IMR-90 (cell line): ENCODE data around the gene ANKRD52. TPM values are rescaled to one million over a fixed set of nuclear protein-coding genes. Genes with fewer than 3 reads are reported as not detected.

Experiments used
- ATAC-seq: fragments of 200-7000 bp; cut with Tn5 transposase; 2 replicates; pipeline ENCODE4 v1.9.1; 2020; ENCODE audit warnings: low read depth, mild to moderate bottlenecking, moderate library complexity
- BruUV-seq: library from RNA; stranded (reverse); fragments of 400-500 nt; replicated peaks from 2 replicates; lab custom pipeline; 2021; lab: Mats Ljungman, UMichigan
- CTCF ChIA-PET: fragments of 300-600 bp; formaldehyde crosslinking; extraction: SDS; loops from one replicate; lab custom pipeline; 2021; ENCODE audit warnings: antibody characterized with exemption; lab: Yijun Ruan, JAX
- POLR2A ChIA-PET: fragments of 300-600 bp; sonication (Branson Sonifier 250); formaldehyde crosslinking; loops from one replicate; lab custom pipeline; 2022; ENCODE audit warnings: antibody characterized with exemption; ENCODE audit not compliant: unreplicated experiment; lab: Charles Lee
- DNase-seq: peaks from one replicate; pipeline ENCODE4 v3.0.0; 2013
- H2AFZ ChIP-seq: replicated peaks from 2 replicates; pipeline ENCODE3; 2013; ENCODE audit warnings: low read length, mild to moderate bottlenecking; ENCODE audit not compliant: poor library complexity
- H2AK5ac ChIP-seq: 2 replicates; pipeline ENCODE4 v1.6.1; 2013; ENCODE audit warnings: low read depth, low read length, inconsistent platforms
- H2AK9ac ChIP-seq: replicated peaks from 2 replicates; pipeline ENCODE3; 2013; ENCODE audit warnings: mild to moderate bottlenecking, low read depth, low read length, moderate library complexity; ENCODE audit not compliant: poor library complexity
- H2BK120ac ChIP-seq: 2 replicates; pipeline ENCODE4 v1.6.1; 2013; ENCODE audit warnings: low read depth, low read length, inconsistent platforms
- H2BK15ac ChIP-seq: 3 replicates; pipeline ENCODE4 v1.6.1; 2013; ENCODE audit warnings: low read depth, low read length, inconsistent platforms
- H2BK20ac ChIP-seq: 2 replicates; pipeline ENCODE4 v1.6.1; 2013; ENCODE audit warnings: low read depth, mild to moderate bottlenecking, inconsistent platforms, low read length, moderate library complexity
- H2BK5ac ChIP-seq: 2 replicates; pipeline ENCODE4 v1.6.1; 2013; ENCODE audit warnings: mild to moderate bottlenecking, low read depth, low read length, inconsistent platforms; ENCODE audit not compliant: poor library complexity, severe bottlenecking
- H3K14ac ChIP-seq: replicated peaks from 2 replicates; pipeline ENCODE4 v1.6.1; 2013; ENCODE audit warnings: low read depth, low read length, inconsistent platforms
- H3K18ac ChIP-seq: 2 replicates; pipeline ENCODE4 v1.6.1; 2013; ENCODE audit warnings: low read depth, low read length, control low read depth
- H3K23ac ChIP-seq: 2 replicates; pipeline ENCODE4 v1.6.1; 2013; ENCODE audit warnings: low read depth, low read length, inconsistent platforms
- H3K27ac ChIP-seq: 2 replicates; pipeline ENCODE4 v1.5.1; 2013; ENCODE audit warnings: mild to moderate bottlenecking, control low read depth, low read length; ENCODE audit not compliant: insufficient read depth
- H3K27me3 ChIP-seq: 2 replicates; pipeline ENCODE4 v1.6.1; 2013; ENCODE audit warnings: low read length; ENCODE audit not compliant: control insufficient read depth, insufficient read depth
- H3K36me3 ChIP-seq: 2 replicates; pipeline ENCODE4 v1.6.1; 2013; ENCODE audit warnings: low read length, mixed read lengths; ENCODE audit not compliant: control insufficient read depth, insufficient read depth
- H3K4ac ChIP-seq: 2 replicates; pipeline ENCODE4 v1.6.1; 2013; ENCODE audit warnings: low read depth, low read length, inconsistent platforms
- H3K4me1 ChIP-seq: 2 replicates; pipeline ENCODE4 v1.6.1; 2013; ENCODE audit warnings: low read length, mixed read lengths; ENCODE audit not compliant: control insufficient read depth, insufficient read depth
- H3K4me2 ChIP-seq: 2 replicates; pipeline ENCODE4 v1.6.1; 2013; ENCODE audit warnings: low read depth, mild to moderate bottlenecking, control low read depth, low read length, moderate library complexity
- H3K4me3 ChIP-seq: 2 replicates; pipeline ENCODE4 v1.5.1; 2013; ENCODE audit warnings: low read depth, mild to moderate bottlenecking, control low read depth, low read length, moderate library complexity; ENCODE audit not compliant: insufficient read depth
- H3K56ac ChIP-seq: 2 replicates; pipeline ENCODE4 v1.6.1; 2013; ENCODE audit warnings: low read length, inconsistent platforms; ENCODE audit not compliant: insufficient read depth; ENCODE audit errors: extremely low read depth
- H3K79me1 ChIP-seq, 2 experiments: 2 replicates each; pipeline ENCODE4 v1.6.1; 2013; ENCODE audit warnings: low read length in 2 of 2, inconsistent platforms in 1 of 2, low read depth in 1 of 2
- H3K9ac ChIP-seq: 2 replicates; pipeline ENCODE4 v1.6.1; 2013; ENCODE audit warnings: low read depth, low read length, control low read depth
- H3K9me1 ChIP-seq: 2 replicates; pipeline ENCODE4 v1.6.1; 2013; ENCODE audit warnings: low read length, inconsistent platforms; ENCODE audit not compliant: insufficient read depth
- H3K9me3 ChIP-seq: 2 replicates; pipeline ENCODE4 v1.6.1; 2013; ENCODE audit warnings: low read length; ENCODE audit not compliant: control insufficient read depth, insufficient read depth
- H4K20me1 ChIP-seq: 2 replicates; pipeline ENCODE4 v1.6.1; 2013; ENCODE audit warnings: low read length, inconsistent platforms; ENCODE audit not compliant: insufficient read depth
- H4K5ac ChIP-seq: 2 replicates; pipeline ENCODE4 v1.6.1; 2013; ENCODE audit warnings: mild to moderate bottlenecking, low read depth, low read length, control low read depth
- H4K8ac ChIP-seq, 2 experiments: 2 replicates each; pipeline ENCODE4 v1.6.1; 2013; ENCODE audit warnings: low read depth in 2 of 2, low read length in 2 of 2, control low read depth in 1 of 2, inconsistent platforms in 1 of 2
- H4K91ac ChIP-seq: 2 replicates; pipeline ENCODE4 v1.6.1; 2013; ENCODE audit warnings: low read depth, low read length, inconsistent platforms; ENCODE audit not compliant: insufficient read depth
- MXI1 ChIP-seq: IDR thresholded peaks from 2 replicates; pipeline ENCODE4 v1.6.1; 2012; ENCODE audit warnings: low read depth, mild to moderate bottlenecking, low read length, moderate library complexity, borderline replicate concordance
- POLR2A ChIP-seq: IDR thresholded peaks from 2 replicates; pipeline ENCODE4 v1.6.1; 2012; ENCODE audit warnings: mild to moderate bottlenecking, low read depth, low read length
- WGBS, 2 experiments: methylation state at CpG; one replicate each; pipeline versions ENCODE4 v1.1.5 to v1.1.7; 2013; ENCODE audit warnings: missing lambda C conversion rate in 2 of 2; ENCODE audit not compliant: insufficient read length in 1 of 2; ENCODE audit errors: extremely low coverage in 2 of 2; 5-methylcytosine and 5-hydroxymethylcytosine counted together
- dilution Hi-C: fragments of 300-500 bp; cut with HindIII; formaldehyde crosslinking; loops from one replicate; pipeline ENCODE4 v1.14.3; 2018; ENCODE audit warnings: low sequenced_read_pairs; ENCODE audit not compliant: unreplicated experiment
- in situ Hi-C: fragments of 300-500 bp; cut with MboI; formaldehyde crosslinking; loops from 3 replicates; pipeline ENCODE4 v1.14.3; 2019; ENCODE audit warnings: low sequenced_read_pairs, inconsistent platforms, mixed read lengths
- intact Hi-C: fragments of 100-400 bp; cut with micrococcal nuclease; formaldehyde crosslinking; loops from 2 replicates; pipeline ENCODE4 v1.10.0; 2022
- polyA plus RNA-seq, 3 experiments: library from polyadenylated mRNA; depleted of rRNA; stranded (reverse); fragments of >200 nt; gene quantifications; 2 replicates each; pipeline ENCODE4 v1.2.3, GENCODE V29; 2012; ENCODE audit warnings: low replicate concordance in 1 of 3
- total RNA-seq: library from RNA; depleted of rRNA; stranded (reverse); fragments of >200 nt; gene quantifications from 2 replicates; pipeline ENCODE4 v1.2.3, GENCODE V29; 2012

Gene ANKRD52
- total and polyA plus RNA-seq, 2 of the 4 experiments (the other 2 are of a cell fraction): 15.4 to 35.9 TPM

DNA sequence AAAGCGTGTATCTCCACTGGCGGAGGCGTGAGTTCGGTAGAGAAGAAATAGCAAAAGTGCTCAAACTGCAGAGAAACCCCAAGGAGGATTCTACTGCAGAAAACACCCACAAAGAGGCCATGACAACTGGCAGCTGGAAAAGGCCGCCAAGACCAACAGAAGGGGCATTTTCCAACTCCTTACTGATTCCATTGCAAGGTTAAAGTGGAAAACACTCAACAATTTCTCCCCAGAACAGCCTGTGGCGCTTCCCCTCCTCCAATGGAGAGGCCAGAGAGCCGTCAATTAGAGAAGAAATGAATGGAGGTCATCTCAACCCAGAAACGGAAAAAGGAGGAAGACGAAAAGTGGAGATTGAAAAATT lies 618 bp upstream of the ANKRD52 start:
- no peak for TF ChIP-seq POLR2A
- 0 out of 2 replicates have a peak, but pooled peaks have one; percentile 8 for TF ChIP-seq MXI1
- no peaks in the 10 kb centered on the region for H3K9me3 ChIP-seq
- H2AK5ac ChIP-seq: peak overlapping the region; percentile 20; the same call in 1 of the 2 replicates
- no TSS peak for BruUV-seq
- H3K23ac ChIP-seq: peak overlapping the region; percentile 25; the same call in 1 of the 2 replicates
- H3K4me1 ChIP-seq: peaks cover 22% of the 10 kb centered on the region
- H2AK9ac ChIP-seq: peak overlapping the region; percentile 26
- no peak overlapping the region; the same call in 1 of the 2 replicates for H4K91ac ChIP-seq
- DNase-seq (no peak), ATAC-seq (no peak)
- H2BK5ac ChIP-seq: peak overlapping the region; percentile 89
- H4K20me1 ChIP-seq: peaks cover 31% of the 10 kb centered on the region
- peak overlapping the region; percentile 94 for H3K4me3 ChIP-seq
- peak overlapping the region; percentile 94 for H3K27ac ChIP-seq
- H3K36me3 ChIP-seq: peaks cover 29% of the 10 kb centered on the region
- WGBS, 2 experiments: 9% methylated on average over 4 of the region's 9 CpGs; no CpG with 5 or more reads in 1 of the 2 experiments
- intact Hi-C loops: loop anchor here (2.0 kb wide), 2 partner anchors 140 to 206 kb away; partner anchors contain the start of gene ZC3H10
- H2BK20ac ChIP-seq: 0 out of 2 replicates have a peak overlapping the region, but pooled peaks have one; percentile 13
- H3K4me2 ChIP-seq: peak overlapping the region; percentile 74
- dilution Hi-C loops: no loop called here
- H2AFZ ChIP-seq: peak overlapping the region; percentile 97
- in situ Hi-C loops: no loop called here
- peak overlapping the region; percentile 47 for H3K4ac ChIP-seq
- H3K56ac ChIP-seq: peak overlapping the region; percentile 75
- H3K27me3 ChIP-seq: no peaks in the 10 kb centered on the region
- H2BK120ac ChIP-seq: peak overlapping the region; percentile 60; the same call in 1 of the 2 replicates
- ChIA-PET POLR2A (interaction anchor here (1.1 kb wide), 1 partner anchor 37 kb away, joined by 4 read pairs; the partner anchor contains the start of gene RNF41), CTCF (interaction anchor here (0.6 to 1.2 kb wide), 4 partner anchors 26 to 70 kb away, joined by 3 read pairs; partner anchors contain the start of gene SMARCC2)
- H2BK15ac ChIP-seq: peak overlapping the region; percentile 23; the same call in 1 of the 3 replicates
- H3K9me1 ChIP-seq: peaks cover 27% of the 10 kb centered on the region
- H4K5ac ChIP-seq: peak overlapping the region; percentile 69
- peaks cover 26 to 40% of the 10 kb centered on the region in 2 experiments for H3K79me1 ChIP-seq
- peak overlapping the region; percentile 85 for H3K9ac ChIP-seq
- H4K8ac ChIP-seq: peak overlapping the region; percentile 81 to 88
- peak overlapping the region; percentile 21 for H3K14ac ChIP-seq
- peak overlapping the region; percentile 36; the same call in 1 of the 2 replicates for H3K18ac ChIP-seq
